ENCODE measurements around the gene FAM53B. TPM values are rescaled to one million over a fixed set of nuclear protein-coding genes. Genes with fewer than 3 reads are reported as not detected.

The FAM53B gene
- total RNA-seq, 2 donors from 2014 or later = 19.3 to 22.6 TPM

- no peak overlapping the region for H3K4me3 Mint-ChIP-seq
- Histone ChIP-seq H3K9ac (ENCODE audit: extremely low read depth, low read length, poor library complexity, severe bottlenecking) (no peak overlapping the region), H3K4me1 (ENCODE audit: control insufficient read depth, insufficient read depth, low read length) (peaks cover 4% of the 10 kb centered on the region), H3K27me3 (ENCODE audit: control insufficient read depth, insufficient read depth, low read length, poor library complexity, severe bottlenecking) (no peaks in the 10 kb centered on the region), H3K36me3 (ENCODE audit: control insufficient read depth, insufficient read depth, low read length) (peaks cover 4% of the 10 kb centered on the region), H3K9me3 (ENCODE audit: control insufficient read depth, low read length) (no peaks in the 10 kb centered on the region), H3K27ac (ENCODE audit: low read depth, low read length) (no peak overlapping the region), H3K4me3 (ENCODE audit: low read length) (no peak overlapping the region)
- H3K27ac Mint-ChIP-seq = peak overlapping the region; percentile 87
- WGBS, 2 experiments (ENCODE audit: insufficient coverage in 1 of 2, insufficient read length in 1 of 2) = 88 to 93% methylated on average over 6 to 11 of the region's 11 CpGs
- no peaks in the 10 kb centered on the region for H3K27me3 Mint-ChIP-seq (ENCODE audit: insufficient read depth)
- H3K36me3 Mint-ChIP-seq (ENCODE audit: low read depth) = no peaks in the 10 kb centered on the region
- TF ChIP-seq CTCF (conservative IDR thresholded peaks at IDR 0.05) = no peak
- no peaks in the 10 kb centered on the region for H3K9me3 Mint-ChIP-seq
- no peak for DNase-seq
- H3K4me1 Mint-ChIP-seq = peaks cover 30% of the 10 kb centered on the region
Observed at GRCh38 chr10:124668517-124669051, 75.6 kb downstream of the FAM53B start.

GRCh38 chr10:124667425-124668345, 76.5 kb downstream of the FAM53B start:
- Mint-ChIP-seq H3K9me3 (no peaks in the 10 kb centered on the region), H3K36me3 (ENCODE audit: low read depth) (no peaks in the 10 kb centered on the region), H3K4me1 (peaks cover 23% of the 10 kb centered on the region), H3K27me3 (ENCODE audit: insufficient read depth) (no peaks in the 10 kb centered on the region), H3K27ac (peak overlapping the region; percentile 87), H3K4me3 (no peak overlapping the region)
- H3K27me3 ChIP-seq (ENCODE audit: control insufficient read depth, insufficient read depth, low read length, poor library complexity, severe bottlenecking) = no peaks in the 10 kb centered on the region
- peaks cover 4% of the 10 kb centered on the region for H3K4me1 ChIP-seq (ENCODE audit: control insufficient read depth, insufficient read depth, low read length)
- no peak for TF ChIP-seq CTCF (conservative IDR thresholded peaks at IDR 0.05)
- peak overlapping the region; percentile 10 for H3K27ac ChIP-seq (ENCODE audit: low read depth, low read length)
- 89 to 95% methylated on average over 9 to 15 of the region's 15 CpGs for WGBS, 2 experiments (ENCODE audit: insufficient coverage in 1 of 2, insufficient read length in 1 of 2)
- no peak overlapping the region for H3K9ac ChIP-seq (ENCODE audit: extremely low read depth, low read length, poor library complexity, severe bottlenecking)
- no peak for DNase-seq
- no peak overlapping the region for H3K4me3 ChIP-seq (ENCODE audit: low read length)
- H3K36me3 ChIP-seq (ENCODE audit: control insufficient read depth, insufficient read depth, low read length) = peaks cover 4% of the 10 kb centered on the region
- no peaks in the 10 kb centered on the region for H3K9me3 ChIP-seq (ENCODE audit: control insufficient read depth, low read length)

GRCh38 chr10:124666494-124666893, 77.7 kb downstream of the FAM53B start:
- no peak for DNase-seq
- no peak overlapping the region for H3K9ac ChIP-seq (ENCODE audit: extremely low read depth, low read length, poor library complexity, severe bottlenecking)
- no peaks in the 10 kb centered on the region for H3K4me1 ChIP-seq (ENCODE audit: control insufficient read depth, insufficient read depth, low read length)
- 91 to 93% methylated on average over 5 to 10 of the region's 10 CpGs for WGBS, 2 experiments (ENCODE audit: insufficient coverage in 1 of 2, insufficient read length in 1 of 2)
- peaks cover 4% of the 10 kb centered on the region for H3K36me3 ChIP-seq (ENCODE audit: control insufficient read depth, insufficient read depth, low read length)
- no peaks in the 10 kb centered on the region for H3K9me3 ChIP-seq (ENCODE audit: control insufficient read depth, low read length)
- Mint-ChIP-seq H3K4me3 (no peak overlapping the region), H3K36me3 (ENCODE audit: low read depth) (no peaks in the 10 kb centered on the region), H3K9me3 (no peaks in the 10 kb centered on the region), H3K27me3 (ENCODE audit: insufficient read depth) (no peaks in the 10 kb centered on the region), H3K27ac (no peak overlapping the region), H3K4me1 (peaks cover 14% of the 10 kb centered on the region)
- no peak for TF ChIP-seq CTCF (conservative IDR thresholded peaks at IDR 0.05)
- H3K27me3 ChIP-seq (ENCODE audit: control insufficient read depth, insufficient read depth, low read length, poor library complexity, severe bottlenecking) = no peaks in the 10 kb centered on the region
- H3K27ac ChIP-seq (ENCODE audit: low read depth, low read length) = no peak overlapping the region
- H3K4me3 ChIP-seq (ENCODE audit: low read length) = no peak overlapping the region
